Gastrocnemius medialis (tissue), 4 donors: ENCODE results near the gene VPREB1. TPM values are rescaled to one million over a fixed set of nuclear protein-coding genes. Genes with fewer than 3 reads are reported as not detected.

Experiments
- ATAC-seq, 2 donors: fragments of 150-250 bp; one replicate each; pipeline ENCODE4 v1.9.1; 2016
- DNase-seq, 2 donors: peaks; one replicate each; pipeline ENCODE4 v3.0.0-alpha.2; 2019
- H3K27ac ChIP-seq, 4 donors: fragments of 200-600 bp; sonication (generic); 1 replicate in 1 of 4; 2 replicates in 3 of 4; pipeline ENCODE4 v1.5.1; 2016 to 2018; ENCODE audit warnings: mild to moderate bottlenecking in 2 of 4, moderate library complexity in 1 of 4
- H3K27me3 ChIP-seq, 3 donors: fragments of 200-600 bp; sonication (generic) in 2 of 3; 1 replicate in 1 of 3; 2 replicates in 2 of 3; pipeline versions ENCODE4 v1.5.1 to v1.6.0; 2016 to 2019; ENCODE audit warnings: mild to moderate bottlenecking in 1 of 3, moderate library complexity in 1 of 3
- H3K36me3 ChIP-seq, 2 donors: fragments of 200-600 bp; sonication (generic) in 1 of 2; one replicate each; pipeline ENCODE4 v1.5.1; 2017 to 2018
- H3K4me1 ChIP-seq, 2 donors: fragments of 200-600 bp; sonication (generic) in 1 of 2; one replicate each; pipeline ENCODE4 v1.5.1; 2016 to 2017; ENCODE audit warnings: mild to moderate bottlenecking in 2 of 2
- H3K4me3 ChIP-seq, 4 donors: fragments of 200-600 bp; sonication (generic) in 3 of 4; 1 replicate in 1 of 4; 2 replicates in 3 of 4; pipeline ENCODE4 v1.5.1; 2016 to 2019; ENCODE audit warnings: mild to moderate bottlenecking in 2 of 4
- H3K9me3 ChIP-seq, 3 donors: fragments of 200-600 bp; sonication (generic) in 2 of 3; 1 replicate in 1 of 3; 2 replicates in 2 of 3; pipeline ENCODE4 v1.5.1; 2016 to 2019
- POLR2A ChIP-seq, 2 donors: fragments of 450-650 bp; IDR thresholded peaks; one replicate each; pipeline ENCODE4 v1.6.1; 2017; ENCODE audit warnings: antibody characterized with exemption in 2 of 2, mild to moderate bottlenecking in 2 of 2, moderate library complexity in 2 of 2
- in situ Hi-C, 4 donors: fragments of 200-750 bp; cut with MboI; loops; one replicate each; pipeline versions ENCODE4 v1.15.0 to v1.8.0; 2017; ENCODE audit warnings: low sequenced_read_pairs in 4 of 4
- intact Hi-C: fragments of 100-400 bp; cut with DNase I; formaldehyde crosslinking; loops from one replicate; pipeline ENCODE4 v1.15.1; 2023; ENCODE audit warnings: low total_unique reads
- total RNA-seq, 4 donors: library from RNA; depleted of rRNA; stranded (reverse); fragments of >200 nt; gene quantifications; one replicate each; pipeline versions ENCODE4 v1.1.0 to v1.2.3, GENCODE V29; 2016
- TF ChIP-seq, protein P1 (sequence below), 5 experiments: fragments of 450-650 bp in 3 of 5; fragments of 200-600 bp in 2 of 5; sonication (generic) in 2 of 5; IDR thresholded peaks in 4 of 5; conservative IDR thresholded peaks in 1 of 5; 1 replicate in 4 of 5; 2 replicates in 1 of 5; pipeline ENCODE4 v1.5.1; 2016 to 2019; ENCODE audit warnings: antibody characterized with exemption in 5 of 5, mild to moderate bottlenecking in 3 of 5, moderate library complexity in 3 of 5

Gene VPREB1
- total RNA-seq, 4 donors from 2014 or later = not detected

DNA sequence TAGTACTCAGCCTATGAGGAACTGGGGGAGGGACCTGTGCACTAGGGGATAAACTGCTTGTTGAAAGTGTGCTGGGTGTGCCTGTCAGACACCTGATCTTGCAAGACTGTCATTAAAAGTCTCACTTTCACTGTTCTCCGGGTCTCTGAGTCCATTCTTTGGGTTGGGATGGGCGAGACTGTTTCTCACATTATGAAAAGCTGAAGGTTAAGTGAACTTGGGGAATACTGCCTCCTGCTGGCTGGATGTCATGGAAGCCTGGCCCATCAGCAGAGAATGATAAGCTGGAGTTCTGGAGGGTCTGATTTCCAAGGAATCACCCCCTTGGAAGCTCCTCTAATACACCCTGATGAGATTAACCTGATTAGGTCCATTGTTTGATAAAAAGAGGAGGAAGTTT, 9.0 kb upstream of the VPREB1 start:
- Histone ChIP-seq H3K36me3 (no peaks in the 10 kb centered on the region), H3K27ac (no peak overlapping the region), H3K4me3 (no peak overlapping the region), H3K9me3 (no peaks in the 10 kb centered on the region), H3K4me1 (no peaks in the 10 kb centered on the region), H3K27me3 (peaks cover 0 to 6% (median 3%) of the 10 kb centered on the region in 3 donors)
- TF ChIP-seq, protein P1, sequence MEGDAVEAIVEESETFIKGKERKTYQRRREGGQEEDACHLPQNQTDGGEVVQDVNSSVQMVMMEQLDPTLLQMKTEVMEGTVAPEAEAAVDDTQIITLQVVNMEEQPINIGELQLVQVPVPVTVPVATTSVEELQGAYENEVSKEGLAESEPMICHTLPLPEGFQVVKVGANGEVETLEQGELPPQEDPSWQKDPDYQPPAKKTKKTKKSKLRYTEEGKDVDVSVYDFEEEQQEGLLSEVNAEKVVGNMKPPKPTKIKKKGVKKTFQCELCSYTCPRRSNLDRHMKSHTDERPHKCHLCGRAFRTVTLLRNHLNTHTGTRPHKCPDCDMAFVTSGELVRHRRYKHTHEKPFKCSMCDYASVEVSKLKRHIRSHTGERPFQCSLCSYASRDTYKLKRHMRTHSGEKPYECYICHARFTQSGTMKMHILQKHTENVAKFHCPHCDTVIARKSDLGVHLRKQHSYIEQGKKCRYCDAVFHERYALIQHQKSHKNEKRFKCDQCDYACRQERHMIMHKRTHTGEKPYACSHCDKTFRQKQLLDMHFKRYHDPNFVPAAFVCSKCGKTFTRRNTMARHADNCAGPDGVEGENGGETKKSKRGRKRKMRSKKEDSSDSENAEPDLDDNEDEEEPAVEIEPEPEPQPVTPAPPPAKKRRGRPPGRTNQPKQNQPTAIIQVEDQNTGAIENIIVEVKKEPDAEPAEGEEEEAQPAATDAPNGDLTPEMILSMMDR (IDR thresholded peaks at IDR 0.05 in 4 of 5, conservative IDR thresholded peaks at IDR 0.05 in 1 of 5) = no peak
- no peak for TF ChIP-seq POLR2A (IDR thresholded peaks at IDR 0.05)
- in situ Hi-C loops = no loop called here
- intact Hi-C loops = no loop called here
- no peak for ATAC-seq
- DNase-seq = no peak

DNA sequence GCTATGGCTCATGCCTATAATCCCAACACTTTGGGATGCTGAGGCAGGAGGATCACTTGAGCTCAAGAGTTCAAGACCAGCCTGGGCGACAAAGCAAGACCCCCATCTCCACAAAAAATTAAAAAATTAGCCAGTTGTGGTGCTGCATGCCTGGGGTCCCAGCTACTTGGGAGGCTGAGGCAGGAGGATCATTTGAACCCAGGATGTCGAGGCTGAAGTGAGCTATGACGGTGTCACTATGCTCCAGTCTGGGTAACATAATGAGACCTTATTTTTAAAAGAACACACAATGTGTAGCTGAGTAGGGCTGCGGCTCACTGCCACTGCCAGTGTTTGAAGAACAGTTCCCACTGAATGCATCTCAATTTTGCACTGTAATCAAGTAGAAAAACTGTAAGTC, 7.1 kb upstream of the VPREB1 start:
- H3K9me3 ChIP-seq = no peaks in the 10 kb centered on the region
- no peak for TF ChIP-seq POLR2A (IDR thresholded peaks at IDR 0.05)
- TF ChIP-seq, protein P1 (IDR thresholded peaks at IDR 0.05 in 4 of 5, conservative IDR thresholded peaks at IDR 0.05 in 1 of 5) = no peak
- intact Hi-C loops (no loop called here), in situ Hi-C loops (no loop called here)
- no peak overlapping the region for H3K4me3 ChIP-seq
- peaks cover 0 to 11% (median 7%) of the 10 kb centered on the region in 3 donors for H3K27me3 ChIP-seq
- no peak for DNase-seq
- H3K27ac ChIP-seq = no peak overlapping the region
- H3K4me1 ChIP-seq = no peaks in the 10 kb centered on the region
- no peak for ATAC-seq
- no peaks in the 10 kb centered on the region for H3K36me3 ChIP-seq

DNA sequence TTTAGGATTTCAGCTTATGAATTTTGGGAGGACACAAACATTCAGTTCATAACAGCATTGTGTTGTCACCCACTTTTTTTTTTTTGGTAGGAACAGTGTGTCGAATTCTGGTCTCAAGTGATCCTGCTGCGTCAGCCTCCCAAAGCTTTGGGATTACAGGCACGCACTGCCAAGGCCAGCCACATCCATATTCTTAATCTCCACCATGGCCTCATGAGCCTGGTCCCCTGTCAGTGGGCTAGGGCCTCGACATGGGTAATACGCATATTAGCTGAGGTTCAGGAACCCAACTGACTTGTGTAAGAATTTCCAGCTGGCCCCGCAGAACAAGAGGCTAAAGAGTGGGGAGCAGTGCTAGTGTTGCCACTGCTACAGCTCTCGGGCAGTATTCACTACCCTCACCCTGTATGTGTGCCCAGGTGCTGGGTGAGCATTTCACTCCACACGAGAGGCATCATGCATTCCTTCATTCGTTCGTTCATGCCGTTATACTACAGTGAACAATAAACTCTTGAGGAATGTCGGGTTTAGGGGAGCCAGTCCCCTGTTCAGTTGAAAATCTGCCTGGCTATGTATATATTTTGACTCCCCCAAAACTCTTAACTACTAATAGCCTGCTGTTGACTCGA, 5.2 kb upstream of the VPREB1 start:
- in situ Hi-C loops (no loop called here), intact Hi-C loops (no loop called here)
- H3K27me3 ChIP-seq = peaks cover 0 to 12% (median 9%) of the 10 kb centered on the region in 3 donors
- DNase-seq (no peak), ATAC-seq (no peak)
- H3K4me1 ChIP-seq = no peaks in the 10 kb centered on the region
- no peaks in the 10 kb centered on the region for H3K9me3 ChIP-seq
- H3K4me3 ChIP-seq = no peak overlapping the region
- no peak for TF ChIP-seq POLR2A (IDR thresholded peaks at IDR 0.05)
- TF ChIP-seq, protein P1 (IDR thresholded peaks at IDR 0.05 in 4 of 5, conservative IDR thresholded peaks at IDR 0.05 in 1 of 5) = no peak
- H3K36me3 ChIP-seq = no peaks in the 10 kb centered on the region
- no peak overlapping the region for H3K27ac ChIP-seq

DNA sequence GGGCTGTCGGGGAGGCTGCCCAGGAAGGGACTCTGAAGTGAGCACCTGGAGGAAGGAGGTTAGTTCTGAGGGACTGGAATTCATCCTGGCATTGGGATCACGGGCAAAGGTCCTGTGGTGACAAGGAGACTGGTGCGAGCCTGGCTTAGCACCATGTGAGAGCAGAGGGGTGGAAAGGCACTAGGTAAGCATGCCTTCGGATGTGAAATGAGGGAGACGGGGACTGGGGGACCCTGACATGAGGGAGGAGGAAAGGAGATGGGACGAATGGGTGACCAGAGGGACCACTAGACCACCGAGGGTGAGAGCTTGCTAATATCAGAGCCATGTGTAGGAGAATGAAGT, 3.1 kb upstream of the VPREB1 start:
- Histone ChIP-seq H3K4me3 (no peak overlapping the region), H3K4me1 (no peaks in the 10 kb centered on the region), H3K27ac (no peak overlapping the region), H3K36me3 (no peaks in the 10 kb centered on the region), H3K27me3 (peaks cover 0 to 9% (median 6%) of the 10 kb centered on the region in 3 donors), H3K9me3 (no peaks in the 10 kb centered on the region)
- no peak for DNase-seq
- intact Hi-C loops (no loop called here), in situ Hi-C loops (no loop called here)
- TF ChIP-seq POLR2A (IDR thresholded peaks at IDR 0.05) = no peak
- TF ChIP-seq, protein P1 (IDR thresholded peaks at IDR 0.05 in 4 of 5, conservative IDR thresholded peaks at IDR 0.05 in 1 of 5) = no peak
- ATAC-seq = no peak

DNA sequence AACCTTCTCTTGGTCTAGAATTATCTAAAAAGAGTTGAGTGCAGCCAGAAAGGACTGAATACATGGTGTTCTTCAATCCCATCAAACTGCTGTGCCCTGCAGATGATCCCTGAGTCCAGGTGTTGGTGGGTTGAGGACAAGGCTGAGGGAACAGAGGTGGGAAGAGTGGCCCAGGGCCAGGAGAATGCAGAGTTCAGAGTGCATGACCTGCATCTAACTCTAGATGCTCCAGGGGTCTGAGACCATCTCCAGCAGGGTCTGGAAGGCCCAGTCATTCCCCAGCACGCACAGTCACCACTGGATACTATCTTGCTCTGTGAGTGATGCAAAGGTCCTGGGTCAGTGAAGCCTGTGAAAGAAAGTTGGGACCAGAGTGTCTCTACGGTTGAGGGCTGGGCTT, 2.1 kb upstream of the VPREB1 start:
- ATAC-seq (no peak), DNase-seq (no peak)
- H3K9me3 ChIP-seq = no peaks in the 10 kb centered on the region
- in situ Hi-C loops (no loop called here), intact Hi-C loops (no loop called here)
- no peak for TF ChIP-seq POLR2A (IDR thresholded peaks at IDR 0.05)
- TF ChIP-seq, protein P1 (IDR thresholded peaks at IDR 0.05 in 4 of 5, conservative IDR thresholded peaks at IDR 0.05 in 1 of 5) = no peak
- H3K27me3 ChIP-seq = peaks cover 0 to 9% (median 6%) of the 10 kb centered on the region in 3 donors
- H3K4me1 ChIP-seq = no peaks in the 10 kb centered on the region
- no peaks in the 10 kb centered on the region for H3K36me3 ChIP-seq
- H3K27ac ChIP-seq = no peak overlapping the region
- no peak overlapping the region for H3K4me3 ChIP-seq
